HG02759 (cell line): ENCODE results near the gene HEXA.
"Not testable (repeated sequence)": the region's sequence is repeated elsewhere in the genome, so short reads cannot be mapped to it uniquely, and the experiment has no call there.

Experiments
- ATAC-seq: cut with Tn5 transposase; IDR thresholded peaks from one replicate; pipeline ENCODE4 v1.9.1; 2021; ENCODE audit warnings: mild to moderate bottlenecking, moderate library complexity; ENCODE audit not compliant: unreplicated experiment

The HEXA gene

GRCh38 chr15:72375846-72376581 is at the start of gene HEXA:
TSS of gene HEXA (minus strand) at chr15:72376014. CDS start at chr15:72375972, 42 bp downstream.
- peak; percentile 91 for ATAC-seq

DNA sequence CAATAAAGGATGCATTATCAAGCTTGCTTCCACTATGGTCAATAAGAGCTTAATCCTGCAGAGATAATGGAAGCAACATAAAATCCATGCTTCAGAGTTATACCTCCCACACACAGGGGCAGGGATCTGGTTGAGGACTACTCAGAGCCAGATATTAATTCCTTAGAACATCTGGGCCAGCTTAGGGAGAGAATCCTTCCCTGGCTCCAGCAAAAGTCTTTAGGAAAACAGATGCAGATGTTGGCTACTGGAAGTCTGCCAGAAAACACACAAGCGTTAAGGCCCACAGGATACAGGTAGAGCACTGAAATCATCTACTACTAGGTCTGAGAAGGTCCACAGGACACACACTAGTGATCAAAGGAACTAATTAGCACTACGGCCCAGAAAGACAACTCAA is 47.4 kb upstream of the HEXA start:
- ATAC-seq: no peak

DNA sequence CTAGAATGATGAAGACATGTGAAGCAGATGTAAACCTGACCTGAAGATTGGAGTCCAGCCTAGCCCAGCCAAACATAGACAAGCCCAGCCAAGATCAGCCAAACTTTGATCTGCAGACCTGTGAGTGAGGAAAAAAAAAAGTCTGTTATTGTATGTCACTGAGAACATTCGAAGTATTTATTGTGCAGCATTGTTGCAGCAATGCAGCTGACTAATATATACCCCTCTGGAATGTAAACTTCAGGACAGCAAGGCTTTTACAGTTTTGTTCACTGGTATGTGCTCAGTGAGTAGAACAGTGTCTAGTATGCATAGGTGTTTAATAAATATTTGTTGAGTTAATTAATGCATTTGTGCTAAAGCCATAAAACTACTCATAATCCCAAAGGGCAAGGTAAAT is 45.7 kb upstream of the HEXA start:
- no peak for ATAC-seq

- no peak for ATAC-seq
These were observed 44.8 kb upstream of the HEXA start for GRCh38 chr15:72420576-72420975.

DNA sequence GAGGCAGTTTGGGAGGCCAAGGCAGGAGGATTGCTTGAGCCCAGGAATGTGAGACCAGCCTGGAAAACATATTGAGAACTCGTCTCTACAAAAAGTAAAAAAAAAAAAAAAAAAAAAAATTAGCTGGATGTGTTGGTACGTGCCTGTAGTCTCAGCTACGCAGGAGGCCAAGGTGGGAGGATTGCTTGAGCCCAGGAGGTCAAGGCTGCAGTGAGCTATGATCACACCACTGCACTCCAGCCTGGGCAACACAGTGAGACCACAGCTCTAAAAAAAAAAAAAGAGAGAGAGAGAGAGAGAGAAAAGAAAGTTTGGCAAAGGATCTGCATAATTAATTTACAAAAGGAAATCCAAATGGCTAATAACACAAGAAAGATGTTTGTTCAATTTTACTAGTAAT is 44.0 kb upstream of the HEXA start:
- not testable (repeated sequence) for ATAC-seq

DNA sequence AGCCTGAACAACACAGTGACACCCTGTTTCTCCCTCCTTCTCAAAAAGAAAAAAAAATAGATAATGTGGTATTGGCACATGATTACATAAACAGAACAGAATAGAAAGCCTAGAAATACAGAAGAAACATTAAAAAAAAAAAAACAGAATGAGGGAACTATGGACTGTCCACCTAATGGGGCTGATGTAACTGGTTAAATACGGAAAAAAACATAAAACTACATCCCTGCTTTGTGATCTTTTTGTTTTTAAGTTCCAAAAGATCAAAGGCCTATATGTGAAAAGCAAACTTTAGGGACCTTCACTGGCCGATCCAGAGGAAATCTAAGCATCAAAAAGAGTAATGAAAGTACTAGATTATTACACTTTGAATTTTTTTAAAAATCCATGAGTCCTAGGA is 39.5 kb upstream of the HEXA start:
- no peak for ATAC-seq

GRCh38 chr15:72413337-72413736 is 37.5 kb upstream of the HEXA start:
- not testable (repeated sequence) for ATAC-seq

GRCh38 chr15:72411544-72411943 is 35.7 kb upstream of the HEXA start:
- no peak for ATAC-seq

DNA sequence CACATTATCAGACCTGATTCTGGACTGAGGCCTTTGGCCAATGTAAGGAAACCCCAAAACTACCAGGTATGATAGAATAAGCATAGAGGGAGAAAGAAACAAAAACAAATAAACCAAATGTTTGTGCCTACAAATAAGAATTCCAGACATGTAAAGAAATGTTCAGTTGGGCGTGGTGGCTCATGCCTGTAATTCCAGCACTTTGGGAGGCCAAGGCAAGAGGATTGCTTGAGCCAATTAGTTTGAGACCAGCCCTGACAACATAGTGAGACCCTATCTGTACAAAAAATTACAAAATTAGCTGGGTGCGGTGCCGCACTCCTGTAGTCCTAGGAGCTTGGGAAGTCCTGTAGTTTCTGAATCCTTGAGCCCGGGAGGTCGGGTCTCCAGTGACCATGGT is 35.3 kb upstream of the HEXA start:
- no peak for ATAC-seq

DNA sequence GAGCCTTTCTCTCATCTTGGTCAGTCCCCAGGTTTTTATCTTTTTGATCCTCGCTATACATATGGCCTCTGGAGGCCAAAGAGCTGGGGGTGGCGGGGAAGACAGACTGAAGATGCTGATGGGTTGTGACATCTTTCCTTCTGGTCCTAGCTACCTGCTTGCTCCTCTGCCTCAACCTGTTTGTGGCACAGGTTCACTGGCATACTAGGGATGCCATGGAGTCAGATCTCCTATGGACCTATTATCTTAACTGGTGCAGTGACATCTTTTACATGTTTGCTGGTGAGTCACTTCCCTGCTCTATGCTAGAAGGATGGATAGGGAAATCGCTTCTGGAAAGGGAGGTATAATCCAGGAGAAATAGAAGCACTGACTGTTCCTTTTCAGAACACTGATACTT is 31.1 kb upstream of the HEXA start:
- no peak for ATAC-seq

- no peak for ATAC-seq
These were observed 29.0 kb upstream of the HEXA start for GRCh38 chr15:72404841-72405240.

DNA sequence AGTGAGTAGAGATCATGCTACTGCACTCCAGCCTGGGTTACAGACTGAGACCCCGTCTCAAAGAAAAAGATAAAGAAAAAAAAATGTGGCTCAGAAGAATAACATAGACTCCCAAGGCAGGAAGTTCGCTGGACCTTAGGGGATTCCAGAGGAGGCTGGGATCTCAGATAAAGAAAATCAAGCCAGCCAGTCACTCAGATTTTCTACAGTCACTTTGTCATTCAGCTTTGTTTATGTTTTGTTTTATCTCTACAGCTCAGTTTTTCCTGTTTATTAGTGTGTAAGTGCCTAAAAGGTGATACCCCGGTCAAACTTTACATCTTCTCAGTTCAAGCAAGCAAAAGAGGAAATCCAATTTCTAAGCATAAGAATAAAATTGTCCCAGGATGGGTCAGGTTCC is 28.5 kb upstream of the HEXA start:
- ATAC-seq: no peak

DNA sequence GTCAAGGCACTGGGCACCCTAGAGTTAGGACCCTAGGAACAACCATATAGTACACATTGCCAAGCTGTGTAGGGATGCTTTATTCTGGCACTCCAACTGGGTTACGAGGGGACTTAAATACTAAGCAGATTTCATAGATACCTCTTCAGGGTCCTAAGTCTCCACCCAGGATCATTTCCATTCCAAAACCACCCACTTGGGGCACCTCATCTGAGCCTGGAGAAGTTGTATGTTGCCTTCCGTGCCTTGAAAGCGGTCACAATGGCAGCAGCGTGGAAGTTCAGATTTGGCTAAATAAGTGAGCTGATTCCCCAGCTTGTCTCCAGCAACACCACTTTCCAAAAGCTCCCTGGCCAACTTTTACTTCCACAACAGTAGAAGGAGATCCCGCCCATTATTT is 26.9 kb upstream of the HEXA start:
- ATAC-seq: no peak

- ATAC-seq: no peak
These were observed 22.8 kb upstream of the HEXA start for GRCh38 chr15:72398648-72399047.

DNA sequence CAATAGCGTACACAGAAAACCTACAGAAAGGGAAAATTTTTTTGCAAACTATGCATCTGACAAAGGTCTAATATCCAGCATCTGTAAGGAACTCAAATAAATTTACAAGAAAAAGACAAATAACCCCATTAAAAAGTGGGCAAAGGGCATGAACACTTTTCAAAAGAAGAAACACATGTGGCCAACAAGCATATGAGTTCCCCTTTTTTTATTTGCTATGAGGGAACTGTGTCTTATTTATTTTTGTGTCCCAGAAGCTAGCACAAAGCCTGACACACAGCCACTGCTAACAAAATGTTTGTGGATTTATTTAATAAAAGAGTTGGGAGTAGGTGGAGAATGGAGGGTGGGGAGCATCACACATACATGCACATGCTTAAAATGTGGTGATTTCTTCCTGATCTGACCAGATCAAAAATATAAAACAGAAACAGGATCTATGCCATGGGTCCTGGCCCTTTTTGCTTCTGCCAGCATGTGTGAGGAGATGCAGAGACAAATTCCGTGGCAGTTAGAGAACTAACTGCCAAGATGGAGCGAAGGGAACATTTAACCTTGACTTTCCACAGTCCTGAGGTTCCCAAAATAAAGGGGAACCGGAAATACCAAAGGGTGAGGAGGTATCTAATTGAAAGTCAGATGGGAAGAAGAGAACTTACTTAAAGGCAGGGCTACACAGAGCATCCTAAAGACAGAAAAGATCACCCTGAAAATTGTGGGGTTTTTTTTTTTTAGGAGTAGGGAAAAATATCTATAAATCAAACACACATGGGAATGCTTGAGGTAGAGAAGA is 22.2 kb upstream of the HEXA start, which contains the start of gene TMEM202:
TMEM202 (plus strand) TSS at position 510 of the 793 bp plus-strand sequence; CDS start at position 532, 22 bp downstream.
- ATAC-seq: no peak

DNA sequence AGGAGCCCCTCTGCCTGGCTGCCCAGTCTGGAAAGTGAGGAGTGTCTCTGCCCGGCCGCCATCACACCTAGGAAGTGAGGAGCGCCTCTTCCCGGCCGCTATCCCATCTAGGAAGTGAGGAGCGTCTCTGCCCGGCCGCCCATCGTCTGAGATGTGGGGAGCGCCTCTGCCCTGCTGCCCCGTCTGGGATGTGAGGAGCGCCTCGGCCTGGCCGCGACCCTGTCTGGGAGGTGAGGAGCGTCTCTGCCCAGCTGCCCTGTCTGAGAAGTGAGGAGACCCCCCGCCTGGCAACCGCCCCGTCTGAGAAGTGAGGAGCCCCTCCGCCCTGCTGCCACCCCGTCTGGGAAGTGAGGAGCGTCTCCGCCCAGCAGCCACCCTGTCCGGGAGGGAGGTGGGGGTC is 20.5 kb upstream of the HEXA start:
- not testable (repeated sequence) for ATAC-seq

DNA sequence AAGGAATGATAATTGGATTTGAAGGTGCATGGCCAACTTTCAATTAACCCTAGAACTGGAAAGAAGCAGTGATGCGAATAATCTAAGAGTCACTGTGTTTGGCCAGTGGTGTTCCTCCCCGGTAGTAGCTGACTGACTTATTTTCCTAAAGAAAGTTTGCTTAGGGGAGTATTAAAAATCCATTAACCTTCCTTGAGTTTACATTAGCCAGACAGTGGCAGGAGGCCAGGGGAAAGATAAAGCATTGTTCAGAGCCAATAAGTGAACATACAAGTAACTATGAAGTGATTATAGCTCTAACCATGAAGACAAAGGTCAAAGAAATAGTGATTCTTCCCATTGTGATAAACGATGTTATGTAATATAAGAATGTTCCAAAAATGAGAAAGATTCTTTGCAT is 13.4 kb upstream of the HEXA start:
- ATAC-seq: no peak

- ATAC-seq: no peak
These were observed 11.9 kb upstream of the HEXA start for GRCh38 chr15:72387741-72388140.

GRCh38 chr15:72382146-72382545 is 6.3 kb upstream of the HEXA start:
- no peak for ATAC-seq

- no peak for ATAC-seq
These were observed 4.9 kb upstream of the HEXA start for GRCh38 chr15:72380743-72381142.

DNA sequence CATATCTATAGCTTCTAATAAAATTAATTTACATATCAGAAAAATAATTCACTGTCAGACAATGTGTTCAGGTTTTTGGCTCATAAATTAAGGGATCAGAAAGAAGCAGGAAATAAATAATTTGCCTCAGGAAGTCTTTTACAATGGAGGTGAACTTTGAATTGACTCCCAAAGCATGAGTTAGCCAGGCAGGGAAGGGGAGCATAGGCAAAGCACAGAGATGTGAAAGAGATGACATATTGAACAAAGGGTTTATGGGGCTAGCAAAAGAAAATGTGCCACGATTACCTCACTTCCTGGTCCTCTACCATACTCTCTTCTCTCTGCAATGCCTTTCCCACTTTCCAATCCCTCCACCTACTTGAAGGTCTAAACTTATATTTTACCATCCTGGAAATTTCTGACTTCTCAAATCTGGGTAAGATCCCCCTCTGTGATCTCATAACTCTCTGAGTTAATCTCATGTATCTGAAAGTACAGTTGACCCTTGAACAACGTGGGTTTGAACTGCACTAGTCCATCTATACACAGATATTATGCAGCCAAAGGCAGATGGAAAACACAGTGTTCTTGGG is 4.1 kb upstream of the HEXA start:
- ATAC-seq: no peak

- not testable (repeated sequence) for ATAC-seq
These were observed 3.3 kb upstream of the HEXA start for GRCh38 chr15:72379106-72379505.
